ENCODE results near the gene MKX. TPM values are rescaled to one million over a fixed set of nuclear protein-coding genes. Genes with fewer than 3 reads are reported as not detected.

Gene MKX
- total and polyA plus RNA-seq, 2 donors (not counting 1 experiment from before 2014, with no cell fraction given), result not detected

GRCh38 chr10:27714349-27714748 is 31.3 kb downstream of the MKX start:
- no peaks in the 10 kb centered on the region for H3K4me1 Mint-ChIP-seq
- TF ChIP-seq CTCF (IDR thresholded peaks at IDR 0.05), result no peak
- TF ChIP-seq EZH2 (IDR thresholded peaks at IDR 0.05; ENCODE audit: borderline replicate concordance, insufficient read depth, low read depth, low read length, poor library complexity, severe bottlenecking), result no peak
- Histone ChIP-seq H2AFZ (ENCODE audit: insufficient read depth, low read depth, low read length, poor library complexity, severe bottlenecking) (no peak overlapping the region), H3K9me3 (ENCODE audit: control extremely low read depth in 1 of 3, control insufficient read depth in 2 of 3, insufficient read depth in 1 of 3, low read length in 2 of 3) (no peaks in the 10 kb centered on the region), H3K27ac (ENCODE audit: low read length in 2 of 2) (no peak overlapping the region), H4K20me1 (ENCODE audit: control insufficient read depth, insufficient read depth, low read length, poor library complexity, severe bottlenecking) (no peaks in the 10 kb centered on the region), H3K79me2 (ENCODE audit: control insufficient read depth, insufficient read depth, low read length) (no peaks in the 10 kb centered on the region), H3K4me2 (replicated peaks; ENCODE audit: low read depth, low read length, poor library complexity, severe bottlenecking) (no peak overlapping the region), H3K4me3 (ENCODE audit: control extremely low read depth in 1 of 5, extremely low read depth in 1 of 5, insufficient read depth in 1 of 5, low read depth in 2 of 5, low read length in 4 of 5) (no peak overlapping the region), H3K36me3 (replicated peaks in 1 of 2; ENCODE audit: control extremely low read depth in 1 of 2, control insufficient read depth in 1 of 2, extremely low read depth in 1 of 2, insufficient read depth in 2 of 2, low read length in 1 of 2) (no peaks in the 10 kb centered on the region), H3K27me3 (replicated peaks in 1 of 4; ENCODE audit: control extremely low read depth in 1 of 4, control insufficient read depth in 3 of 4, insufficient read depth in 4 of 4, low read length in 3 of 4) (peaks cover 0 to 5% (median 0%) of the 10 kb centered on the region in 4 experiments), H3K4me1 (ENCODE audit: control insufficient read depth in 2 of 2, insufficient read depth in 2 of 2, low read length in 2 of 2) (no peaks in the 10 kb centered on the region), H3K9ac (ENCODE audit: low read length) (no peak overlapping the region)
- WGBS (ENCODE audit: insufficient coverage), result no CpG with 5 or more reads among the region's 4 CpGs
- DNase-seq, result no peak
- no peaks in the 10 kb centered on the region for H3K9me3 Mint-ChIP-seq (ENCODE audit: insufficient read depth)
- intact Hi-C loops (cut with micrococcal nuclease), result no loop called here
- peaks cover 22% of the 10 kb centered on the region for H3K27me3 Mint-ChIP-seq
- no peak overlapping the region for H3K4me3 Mint-ChIP-seq
- ATAC-seq (ENCODE audit: low read depth), result no peak
- CTCF ChIA-PET, result no interaction called here
- no peak overlapping the region for H3K27ac Mint-ChIP-seq
- POLR2A ChIA-PET, result no interaction called here

- H3K27me3 ChIP-seq (replicated peaks in 1 of 4; ENCODE audit: control extremely low read depth in 1 of 4, control insufficient read depth in 3 of 4, insufficient read depth in 4 of 4, low read length in 3 of 4), result peaks cover 0 to 1% (median 0%) of the 10 kb centered on the region in 4 experiments
- intact Hi-C loops (cut with micrococcal nuclease), result no loop called here
- Mint-ChIP-seq H3K4me3 (no peak overlapping the region), H3K27me3 (peaks cover 22% of the 10 kb centered on the region), H3K27ac (no peak overlapping the region), H3K9me3 (ENCODE audit: insufficient read depth) (no peaks in the 10 kb centered on the region), H3K4me1 (no peaks in the 10 kb centered on the region)
- no CpG with 5 or more reads among the region's 3 CpGs for WGBS (ENCODE audit: insufficient coverage)
- DNase-seq, result no peak
- no peak overlapping the region for H3K4me2 ChIP-seq (replicated peaks; ENCODE audit: low read depth, low read length, poor library complexity, severe bottlenecking)
- ATAC-seq (ENCODE audit: low read depth), result no peak
- H3K9ac ChIP-seq (ENCODE audit: low read length), result no peak overlapping the region
- no peaks in the 10 kb centered on the region for H3K79me2 ChIP-seq (ENCODE audit: control insufficient read depth, insufficient read depth, low read length)
- ChIA-PET POLR2A (no interaction called here), CTCF (no interaction called here)
- H3K4me1 ChIP-seq (ENCODE audit: control insufficient read depth in 2 of 2, insufficient read depth in 2 of 2, low read length in 2 of 2), result no peaks in the 10 kb centered on the region
- H3K27ac ChIP-seq (ENCODE audit: low read length in 2 of 2), result no peak overlapping the region
- no peaks in the 10 kb centered on the region for H3K9me3 ChIP-seq (ENCODE audit: control extremely low read depth in 1 of 3, control insufficient read depth in 2 of 3, insufficient read depth in 1 of 3, low read length in 2 of 3)
- H2AFZ ChIP-seq (ENCODE audit: insufficient read depth, low read depth, low read length, poor library complexity, severe bottlenecking), result no peak overlapping the region
- H3K36me3 ChIP-seq (replicated peaks in 1 of 2; ENCODE audit: control extremely low read depth in 1 of 2, control insufficient read depth in 1 of 2, extremely low read depth in 1 of 2, insufficient read depth in 2 of 2, low read length in 1 of 2), result no peaks in the 10 kb centered on the region
- H4K20me1 ChIP-seq (ENCODE audit: control insufficient read depth, insufficient read depth, low read length, poor library complexity, severe bottlenecking), result no peaks in the 10 kb centered on the region
- TF ChIP-seq EZH2 (IDR thresholded peaks at IDR 0.05; ENCODE audit: borderline replicate concordance, insufficient read depth, low read depth, low read length, poor library complexity, severe bottlenecking) (no peak), CTCF (IDR thresholded peaks at IDR 0.05) (no peak)
- no peak overlapping the region for H3K4me3 ChIP-seq (ENCODE audit: control extremely low read depth in 1 of 5, extremely low read depth in 1 of 5, insufficient read depth in 1 of 5, low read depth in 2 of 5, low read length in 4 of 5)
Measured at GRCh38 chr10:27713941-27714340, 31.7 kb downstream of the MKX start.

Measured in B cell (primary cell).